Vagina (tissue), 2 donors: ENCODE data around the gene ROR1. TPM values are rescaled to one million over a fixed set of nuclear protein-coding genes. Genes with fewer than 3 reads are reported as not detected.

Experiments used
- DNase-seq, 2 donors: peaks; one replicate each; pipeline ENCODE4 v3.0.0-alpha.2; 2017; ENCODE audit errors: extremely low spot score in 2 of 2
- H3K27ac ChIP-seq: fragments of 200-600 bp; sonication (generic); one replicate; pipeline ENCODE4 v1.5.1; 2019
- H3K27me3 ChIP-seq: fragments of 200-600 bp; sonication (generic); one replicate; pipeline ENCODE4 v1.5.1; 2019
- H3K36me3 ChIP-seq, 2 donors: fragments of 200-600 bp; sonication (generic); one replicate each; pipeline ENCODE4 v1.5.1; 2017 to 2019
- H3K4me1 ChIP-seq: fragments of 200-600 bp; sonication (generic); one replicate; pipeline ENCODE4 v1.5.1; 2019
- H3K4me3 ChIP-seq, 2 donors: fragments of 200-600 bp; sonication (generic); 1 replicate in 1 of 2; 2 replicates in 1 of 2; pipeline ENCODE4 v1.5.1; 2016 to 2019
- H3K9me3 ChIP-seq: fragments of 200-600 bp; sonication (generic); one replicate; pipeline ENCODE4 v1.5.1; 2019
- POLR2A ChIP-seq, 2 donors: fragments of 450-650 bp; IDR thresholded peaks; one replicate each; pipeline ENCODE4 v1.6.1; 2017; ENCODE audit warnings: antibody characterized with exemption in 2 of 2, mild to moderate bottlenecking in 2 of 2, moderate library complexity in 2 of 2
- POLR2AphosphoS5 ChIP-seq, 2 donors: sonication (generic); formaldehyde crosslinking; IDR thresholded peaks; one replicate each; pipeline ENCODE4 v1.9.0; 2017; ENCODE audit warnings: antibody characterized with exemption in 2 of 2, mild to moderate bottlenecking in 2 of 2, low read depth in 1 of 2; ENCODE audit not compliant: insufficient read depth in 1 of 2
- intact Hi-C: fragments of 100-400 bp; cut with DNase I; formaldehyde crosslinking; loops from one replicate; pipeline ENCODE4 v1.15.1; 2023
- total RNA-seq: library from RNA; depleted of rRNA; stranded (reverse); fragments of >200 nt; gene quantifications from one replicate; pipeline ENCODE4 v1.2.3, GENCODE V29; 2016
- TF ChIP-seq, protein P1 (sequence below), 3 experiments: fragments of 450-650 bp in 2 of 3; fragments of 200-600 bp in 1 of 3; sonication (generic) in 1 of 3; IDR thresholded peaks; one replicate each; pipeline ENCODE4 v1.5.1; 2017 to 2019; ENCODE audit warnings: antibody characterized with exemption in 3 of 3, mild to moderate bottlenecking in 2 of 3, moderate library complexity in 2 of 3

Gene ROR1
- total RNA-seq, 1 donor from 2014 or later = 11.0 TPM

DNA sequence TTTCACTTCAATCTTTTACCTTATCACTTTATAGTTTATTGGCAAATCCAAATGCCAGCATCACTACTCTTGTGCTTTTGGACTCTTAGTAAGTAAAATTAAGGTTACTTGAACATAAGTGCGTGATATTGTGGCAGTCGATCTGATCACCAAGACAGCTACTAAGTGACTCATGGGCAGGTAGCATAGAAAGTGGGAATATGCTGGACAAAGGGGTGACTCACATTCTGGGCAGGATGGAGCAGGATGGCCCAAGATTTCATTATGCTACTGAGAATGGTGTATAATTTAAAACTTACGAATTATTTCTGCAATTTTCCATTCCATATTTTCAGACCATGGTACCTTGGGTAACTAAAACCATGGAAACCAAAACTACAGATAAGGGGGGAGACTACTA, 120.2 kb downstream of the ROR1 start:
- intact Hi-C loops = no loop called here
- H3K27ac ChIP-seq = no peak overlapping the region
- H3K4me1 ChIP-seq = peaks cover 14% of the 10 kb centered on the region
- H3K36me3 ChIP-seq = no peaks in the 10 kb centered on the region
- TF ChIP-seq, protein P1, sequence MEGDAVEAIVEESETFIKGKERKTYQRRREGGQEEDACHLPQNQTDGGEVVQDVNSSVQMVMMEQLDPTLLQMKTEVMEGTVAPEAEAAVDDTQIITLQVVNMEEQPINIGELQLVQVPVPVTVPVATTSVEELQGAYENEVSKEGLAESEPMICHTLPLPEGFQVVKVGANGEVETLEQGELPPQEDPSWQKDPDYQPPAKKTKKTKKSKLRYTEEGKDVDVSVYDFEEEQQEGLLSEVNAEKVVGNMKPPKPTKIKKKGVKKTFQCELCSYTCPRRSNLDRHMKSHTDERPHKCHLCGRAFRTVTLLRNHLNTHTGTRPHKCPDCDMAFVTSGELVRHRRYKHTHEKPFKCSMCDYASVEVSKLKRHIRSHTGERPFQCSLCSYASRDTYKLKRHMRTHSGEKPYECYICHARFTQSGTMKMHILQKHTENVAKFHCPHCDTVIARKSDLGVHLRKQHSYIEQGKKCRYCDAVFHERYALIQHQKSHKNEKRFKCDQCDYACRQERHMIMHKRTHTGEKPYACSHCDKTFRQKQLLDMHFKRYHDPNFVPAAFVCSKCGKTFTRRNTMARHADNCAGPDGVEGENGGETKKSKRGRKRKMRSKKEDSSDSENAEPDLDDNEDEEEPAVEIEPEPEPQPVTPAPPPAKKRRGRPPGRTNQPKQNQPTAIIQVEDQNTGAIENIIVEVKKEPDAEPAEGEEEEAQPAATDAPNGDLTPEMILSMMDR (IDR thresholded peaks at IDR 0.05) = no peak
- TF ChIP-seq POLR2A (IDR thresholded peaks at IDR 0.05) (no peak), POLR2AphosphoS5 (IDR thresholded peaks at IDR 0.05; ENCODE audit: insufficient read depth in 1 of 2, low read depth in 1 of 2) (no peak)
- no peaks in the 10 kb centered on the region for H3K9me3 ChIP-seq
- no peak overlapping the region for H3K4me3 ChIP-seq
- H3K27me3 ChIP-seq = no peaks in the 10 kb centered on the region
- DNase-seq = no peak

DNA sequence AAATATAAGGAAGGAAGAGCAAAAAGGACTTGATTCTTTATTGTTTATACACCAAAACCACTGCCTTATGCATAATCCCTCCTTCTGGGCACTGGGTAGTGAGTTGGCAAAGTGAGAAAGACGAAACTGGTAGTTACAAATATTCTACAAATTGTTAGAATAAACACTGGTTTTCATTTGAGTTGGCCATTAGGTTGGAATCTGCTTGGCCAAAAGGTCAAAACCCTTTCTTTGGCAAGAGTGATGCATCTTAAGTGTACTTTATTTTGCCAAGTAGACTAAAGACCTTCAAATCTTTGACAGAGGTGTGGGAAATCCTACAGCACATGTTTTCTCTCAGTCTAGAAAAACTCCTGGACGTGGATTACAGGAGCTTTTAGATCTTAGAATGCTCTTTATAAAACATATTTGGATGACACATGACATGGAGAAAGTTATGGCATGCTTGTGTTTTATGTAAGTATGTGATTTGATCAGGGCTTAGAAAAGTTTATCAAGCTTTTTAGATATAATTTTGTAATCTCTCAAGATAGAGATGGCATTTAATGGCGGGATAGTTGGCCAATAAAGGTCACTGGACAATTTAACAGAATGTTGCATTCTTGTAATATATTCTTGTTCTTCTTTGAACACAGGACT, 120.9 kb downstream of the ROR1 start:
- Histone ChIP-seq H3K27me3 (no peaks in the 10 kb centered on the region), H3K4me3 (no peak overlapping the region), H3K4me1 (peaks cover 14% of the 10 kb centered on the region), H3K27ac (no peak overlapping the region), H3K9me3 (no peaks in the 10 kb centered on the region), H3K36me3 (no peaks in the 10 kb centered on the region)
- no peak for DNase-seq
- intact Hi-C loops = no loop called here
- TF ChIP-seq POLR2AphosphoS5 (IDR thresholded peaks at IDR 0.05; ENCODE audit: insufficient read depth in 1 of 2, low read depth in 1 of 2) (no peak), POLR2A (IDR thresholded peaks at IDR 0.05) (no peak)
- TF ChIP-seq, protein P1 (IDR thresholded peaks at IDR 0.05) = no peak

DNA sequence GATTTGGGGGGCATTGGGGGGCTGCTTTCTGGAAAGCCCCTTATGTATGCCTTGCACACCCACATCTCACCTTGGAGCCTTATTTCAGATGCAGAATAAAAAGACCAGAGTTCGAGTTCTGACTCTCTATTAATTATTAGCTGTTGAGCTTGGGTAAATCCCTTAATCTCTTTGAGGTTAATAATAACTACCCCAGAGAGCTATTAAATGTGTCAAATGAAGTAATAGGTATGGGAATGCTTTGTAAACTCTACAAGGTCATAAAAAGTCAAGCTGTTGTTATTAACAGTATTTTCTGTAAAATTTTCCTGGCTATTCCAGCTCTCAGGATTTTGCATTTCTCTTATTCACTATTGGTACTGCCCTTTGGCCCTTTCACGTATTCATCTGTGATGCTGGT, 122.9 kb downstream of the ROR1 start:
- H3K9me3 ChIP-seq = no peaks in the 10 kb centered on the region
- H3K36me3 ChIP-seq = no peaks in the 10 kb centered on the region
- H3K4me3 ChIP-seq = no peak overlapping the region
- no peak for TF ChIP-seq POLR2A (IDR thresholded peaks at IDR 0.05)
- TF ChIP-seq, protein P1 (IDR thresholded peaks at IDR 0.05) = no peak
- no peak for TF ChIP-seq POLR2AphosphoS5 (IDR thresholded peaks at IDR 0.05; ENCODE audit: insufficient read depth in 1 of 2, low read depth in 1 of 2)
- no peak for DNase-seq
- no peak overlapping the region for H3K27ac ChIP-seq
- intact Hi-C loops = no loop called here
- no peaks in the 10 kb centered on the region for H3K27me3 ChIP-seq
- peaks cover 14% of the 10 kb centered on the region for H3K4me1 ChIP-seq

DNA sequence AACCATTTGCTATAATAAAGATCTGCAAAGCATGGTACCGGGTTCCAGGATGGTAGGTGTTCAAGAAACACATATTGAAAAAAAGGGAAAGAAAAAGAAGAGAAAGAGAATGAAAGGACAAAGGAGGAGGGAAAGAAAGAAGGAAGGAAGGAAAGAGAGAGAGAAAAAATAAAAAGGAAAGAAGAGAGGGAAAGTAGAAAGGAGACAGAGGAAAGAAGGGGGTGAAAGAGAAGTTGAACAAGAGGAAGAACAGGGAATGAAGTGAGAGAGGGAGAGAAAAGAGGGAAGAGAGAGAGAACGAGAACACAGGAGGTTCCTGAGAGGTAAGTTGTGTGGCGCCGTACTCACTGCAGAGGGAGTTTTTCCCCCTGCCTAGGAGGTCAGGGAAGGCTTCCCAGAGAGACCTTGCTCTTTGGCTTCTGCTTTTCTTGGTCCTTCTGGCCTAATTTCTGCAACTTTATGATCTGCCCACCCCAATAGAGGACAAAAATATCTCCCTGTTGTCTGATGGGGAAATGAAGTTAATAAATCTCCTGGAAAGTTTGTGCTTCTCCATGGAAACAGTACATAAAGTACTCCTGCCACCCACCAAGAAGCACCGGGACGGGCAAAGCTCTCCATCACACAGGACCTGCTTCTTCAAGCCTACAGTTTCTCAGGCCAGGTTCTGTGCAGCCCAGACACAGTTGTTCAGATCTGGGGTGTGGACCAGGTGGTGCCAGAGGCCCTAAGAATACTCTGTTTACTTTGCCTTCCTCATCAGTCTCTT, 124.8 kb downstream of the ROR1 start:
- intact Hi-C loops = loop anchor here (2.0 kb wide), 1 partner anchor 54 kb away; no protein-coding TSS in a partner anchor
- H3K36me3 ChIP-seq = no peaks in the 10 kb centered on the region
- no peaks in the 10 kb centered on the region for H3K27me3 ChIP-seq
- H3K9me3 ChIP-seq = no peaks in the 10 kb centered on the region
- TF ChIP-seq POLR2A (IDR thresholded peaks at IDR 0.05) = no peak
- TF ChIP-seq, protein P1 (IDR thresholded peaks at IDR 0.05) = no peak
- TF ChIP-seq POLR2AphosphoS5 (IDR thresholded peaks at IDR 0.05; ENCODE audit: insufficient read depth in 1 of 2, low read depth in 1 of 2) = no peak
- peaks cover 9% of the 10 kb centered on the region for H3K4me1 ChIP-seq
- H3K4me3 ChIP-seq = no peak overlapping the region
- no peak for DNase-seq
- no peak overlapping the region for H3K27ac ChIP-seq

DNA sequence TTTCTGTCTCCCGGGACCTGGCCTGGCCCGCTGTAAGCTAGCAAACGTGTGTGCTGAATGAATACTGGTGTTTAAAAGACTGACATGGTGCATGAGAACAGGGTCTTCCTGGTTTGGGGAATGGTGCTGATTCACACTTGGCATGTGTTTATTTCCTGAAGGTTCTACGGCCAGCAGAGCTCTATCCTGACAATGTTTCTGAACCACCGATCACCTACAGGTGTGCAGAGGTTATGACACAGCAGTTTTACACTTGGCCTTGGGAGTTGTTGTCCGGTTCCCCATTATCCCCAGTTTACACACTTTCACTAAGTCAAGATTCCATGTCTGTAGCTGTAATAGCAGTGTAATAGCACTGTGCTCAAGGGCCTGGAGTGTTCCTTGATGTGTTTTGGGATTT, 127.3 kb downstream of the ROR1 start:
- no peaks in the 10 kb centered on the region for H3K27me3 ChIP-seq
- H3K27ac ChIP-seq = no peak overlapping the region
- DNase-seq = no peak
- peaks cover 8% of the 10 kb centered on the region for H3K4me1 ChIP-seq
- H3K36me3 ChIP-seq = no peaks in the 10 kb centered on the region
- H3K9me3 ChIP-seq = no peaks in the 10 kb centered on the region
- TF ChIP-seq POLR2AphosphoS5 (IDR thresholded peaks at IDR 0.05; ENCODE audit: insufficient read depth in 1 of 2, low read depth in 1 of 2) = no peak
- TF ChIP-seq, protein P1 (IDR thresholded peaks at IDR 0.05) = no peak
- TF ChIP-seq POLR2A (IDR thresholded peaks at IDR 0.05) = no peak
- intact Hi-C loops = no loop called here
- H3K4me3 ChIP-seq = no peak overlapping the region
